Hippocampal formation (tissue), 2 donors: ENCODE measurements around the gene SESTD1.
"Not testable (repeated sequence)": the region's sequence is repeated elsewhere in the genome, so short reads cannot be mapped to it uniquely, and the experiment has no call there.

Source experiments
- DNase-seq, 2 donors: peaks; one replicate each; lab custom pipeline; 2025; lab: John Stamatoyannopoulos, UW

Gene SESTD1

GRCh38 chr2:179106676-179107428 is 157.8 kb downstream of the SESTD1 start:
- DNase-seq: peak; percentile 13 to 76

DNA sequence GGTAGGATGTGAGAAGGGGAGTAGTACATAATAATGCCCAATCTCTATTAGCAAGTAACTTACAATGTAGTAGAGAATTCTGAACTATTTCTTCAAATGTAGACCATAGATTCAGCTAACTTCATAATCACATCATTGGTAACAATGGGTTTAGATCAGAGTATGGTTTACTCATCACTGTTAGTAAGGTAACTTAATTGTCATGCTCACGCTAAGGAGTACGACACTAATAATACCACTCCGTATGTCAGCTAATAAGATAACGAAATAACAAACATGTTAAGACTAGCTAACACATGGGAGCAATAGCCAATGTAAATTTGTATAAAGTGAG is 158.3 kb downstream of the SESTD1 start:
- DNase-seq: no peak

DNA sequence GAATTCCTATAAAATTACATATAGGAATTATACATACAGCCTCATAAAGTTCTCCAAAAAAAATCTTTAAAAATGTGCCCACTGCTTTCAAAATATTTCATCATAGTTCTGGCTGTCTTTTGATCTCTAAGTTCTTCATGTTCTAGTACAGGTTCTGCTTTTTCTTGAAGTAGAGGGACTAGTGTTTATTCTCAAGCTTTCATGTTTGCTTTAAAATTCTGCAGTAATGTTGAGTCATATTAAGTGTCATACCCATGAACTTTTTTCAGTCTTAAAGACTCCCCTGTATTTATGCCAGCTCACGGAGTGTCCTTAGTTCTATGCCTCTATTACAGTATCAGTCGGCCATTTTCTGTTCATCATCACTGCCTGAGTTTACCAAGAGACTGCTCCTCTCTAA is 159.9 kb downstream of the SESTD1 start:
- no peak for DNase-seq

- no peak for DNase-seq
Measured at GRCh38 chr2:179098080-179098689, 166.4 kb downstream of the SESTD1 start.

GRCh38 chr2:179097131-179097530 is 167.5 kb downstream of the SESTD1 start:
- no peak for DNase-seq

DNA sequence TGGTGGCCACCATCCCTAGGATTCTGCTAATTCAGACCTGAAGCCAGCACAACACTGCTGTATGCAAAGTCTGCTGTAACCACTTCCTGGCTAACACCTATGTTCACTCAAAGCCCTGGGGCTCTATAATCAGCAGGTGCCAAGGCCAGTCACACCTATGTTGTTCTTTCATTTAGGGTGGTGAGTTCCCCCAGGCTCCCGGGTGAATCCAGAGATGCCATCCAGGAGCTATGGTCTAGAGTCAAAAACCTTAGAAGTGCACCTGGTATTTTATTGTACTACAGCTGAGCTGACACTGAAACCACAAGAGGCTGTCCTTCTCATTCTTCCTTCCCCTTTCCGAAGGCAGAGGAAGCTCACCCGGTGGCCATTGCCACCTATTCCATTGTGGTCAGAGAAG is 168.5 kb downstream of the SESTD1 start:
- no peak for DNase-seq

DNA sequence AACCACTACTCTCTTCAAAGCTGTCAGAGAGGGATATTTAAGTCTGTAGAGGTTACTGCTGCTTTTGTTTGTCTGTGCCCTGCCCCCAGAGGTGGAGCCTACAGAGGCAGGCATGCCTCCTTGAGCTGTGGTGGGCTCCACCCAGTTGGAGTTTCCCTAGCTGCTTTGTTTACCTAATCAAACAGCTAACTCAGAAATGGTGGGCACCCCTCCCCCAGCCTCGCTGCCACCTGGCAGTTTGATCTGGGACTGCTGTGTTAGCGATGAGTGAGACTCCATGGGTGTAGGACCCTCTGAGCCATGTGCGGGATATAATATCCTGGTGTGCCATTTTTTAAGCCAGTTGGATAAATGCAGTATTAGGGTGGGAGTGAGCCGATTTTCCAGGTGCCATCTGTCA is 171.7 kb downstream of the SESTD1 start:
- not testable (repeated sequence) for DNase-seq

DNA sequence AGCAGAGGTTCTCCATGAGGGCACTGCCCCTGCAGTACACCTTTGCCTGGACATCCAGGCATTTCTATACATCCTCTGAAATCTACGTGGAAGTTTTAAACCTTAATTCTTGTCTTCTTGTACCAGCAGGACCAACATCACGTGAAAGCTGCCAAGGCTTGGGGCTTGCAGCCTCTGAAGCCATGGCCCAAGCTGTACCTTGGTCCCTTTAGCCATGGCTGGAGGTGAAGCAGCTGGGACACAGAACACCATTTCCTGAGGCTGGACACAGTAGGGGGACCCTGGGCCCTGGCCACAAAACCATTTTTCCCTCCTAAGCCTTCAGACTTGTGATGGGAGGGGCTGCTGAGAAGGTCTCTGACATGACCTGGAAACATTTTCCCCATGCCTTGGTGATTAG is 181.9 kb downstream of the SESTD1 start:
- no peak for DNase-seq

- DNase-seq: no peak
Measured at GRCh38 chr2:179081954-179082353, 182.7 kb downstream of the SESTD1 start.

DNA sequence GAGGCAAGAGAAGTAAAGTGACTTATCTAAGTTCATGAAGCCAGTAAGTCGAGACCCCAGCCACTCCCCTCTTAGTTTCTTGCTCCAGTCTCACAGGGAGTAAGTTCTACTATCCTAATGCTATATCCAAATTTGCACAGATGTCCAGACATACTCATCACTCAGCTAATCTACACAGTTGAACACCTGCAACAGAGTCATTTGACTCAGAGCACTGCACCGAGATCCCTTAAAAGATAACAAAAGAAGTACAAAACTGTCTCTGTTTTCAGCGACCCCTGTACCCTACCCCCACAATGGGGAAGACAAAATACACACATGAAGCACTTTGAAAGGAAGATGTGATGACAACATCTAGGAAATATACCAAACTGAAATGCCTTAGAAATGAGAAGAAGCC is 192.1 kb downstream of the SESTD1 start:
- DNase-seq: no peak

- DNase-seq: no peak
Measured at GRCh38 chr2:179071810-179072355, 192.7 kb downstream of the SESTD1 start.

- DNase-seq: no peak
Measured at GRCh38 chr2:179070895-179071294, 193.7 kb downstream of the SESTD1 start.

- no peak for DNase-seq
Measured at GRCh38 chr2:179069685-179070084, 194.9 kb downstream of the SESTD1 start.

DNA sequence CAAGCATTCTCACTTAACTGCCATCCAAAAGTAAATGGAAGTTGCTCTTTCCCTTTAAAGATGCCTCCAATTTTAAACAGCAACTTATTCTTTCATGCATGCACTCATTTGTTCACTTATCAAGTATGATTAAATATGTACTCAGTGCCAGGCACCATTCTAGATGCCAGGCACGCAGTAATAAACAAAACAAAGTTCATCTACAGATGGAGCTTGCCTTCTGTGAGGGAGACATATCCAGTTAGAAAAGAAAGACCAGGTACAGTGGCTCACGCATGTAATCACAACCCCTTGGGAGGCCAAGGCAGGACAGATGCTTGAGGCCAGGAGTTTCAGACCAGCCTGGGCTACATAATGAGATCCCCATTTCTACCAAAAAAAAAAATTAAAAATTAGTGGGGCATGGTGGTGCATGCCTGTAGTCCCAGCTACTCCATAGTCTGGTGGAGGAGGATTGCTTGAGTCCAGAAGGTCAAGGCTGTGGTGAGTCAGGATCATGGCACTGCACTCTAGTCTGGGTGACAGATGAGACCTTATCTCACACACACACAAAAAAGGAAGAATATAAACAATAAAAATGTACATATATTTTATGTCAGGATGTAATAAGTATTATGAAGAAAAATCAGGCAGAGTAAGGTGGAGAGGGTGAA is 195.5 kb downstream of the SESTD1 start:
- DNase-seq: no peak

GRCh38 chr2:179059026-179059700 is 205.5 kb downstream of the SESTD1 start:
- no peak for DNase-seq

GRCh38 chr2:179057737-179058136 is 206.9 kb downstream of the SESTD1 start:
- no peak for DNase-seq

GRCh38 chr2:179053568-179053967 is 211.1 kb downstream of the SESTD1 start:
- not testable (repeated sequence) for DNase-seq
